NCI-H526 (cell line): ENCODE measurements around the gene NTNG2.

ENCODE experiments used
- DNase-seq, 2 experiments: peaks; one replicate each; lab custom pipeline; 2025; lab: John Stamatoyannopoulos, UW

The NTNG2 gene

DNA sequence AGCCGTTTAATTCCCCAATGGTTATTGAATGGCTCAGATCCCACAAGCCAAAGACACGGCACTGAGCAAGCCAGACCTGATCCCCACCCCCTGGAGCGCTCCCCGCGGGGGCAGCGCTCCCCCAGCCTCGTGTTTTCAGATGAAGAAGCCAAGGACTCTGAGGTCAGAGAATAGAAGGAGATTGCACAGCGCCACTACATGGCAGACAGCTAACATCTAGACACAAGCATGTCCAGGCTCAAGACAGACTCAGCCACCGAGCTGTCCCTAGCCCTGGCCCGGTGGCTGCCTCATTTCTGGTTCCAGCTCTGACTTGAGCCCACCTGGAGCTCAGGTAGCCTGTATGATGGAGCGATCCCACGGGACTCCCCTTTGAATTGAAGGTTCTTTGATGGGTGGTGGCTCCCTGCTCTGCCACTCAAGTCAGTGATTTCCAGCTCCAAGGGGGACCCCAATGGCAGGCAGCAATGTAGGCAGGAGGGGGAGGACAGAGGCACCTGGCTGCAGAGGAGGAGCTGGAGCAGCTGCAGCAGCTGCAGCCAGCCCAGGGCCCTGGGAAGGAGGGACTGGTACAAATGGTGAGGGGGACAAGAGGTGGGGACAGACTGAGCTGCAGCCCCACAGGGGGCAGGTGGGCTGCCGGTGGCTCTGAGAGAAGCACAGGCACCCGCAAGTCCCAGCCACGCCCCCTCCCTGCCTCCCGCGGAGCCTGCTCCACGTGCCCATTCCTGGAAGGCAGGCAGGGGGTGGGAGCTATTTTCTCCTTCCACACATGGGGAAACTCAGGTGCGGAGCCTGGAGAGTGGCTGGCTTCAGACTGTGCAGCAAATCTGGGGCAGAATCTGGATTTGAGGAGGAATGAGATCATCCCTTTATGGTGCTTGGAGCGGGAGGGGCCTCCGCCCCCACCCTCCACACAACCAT is 40.2 kb downstream of the NTNG2 start:
- DNase-seq, result no peak

DNA sequence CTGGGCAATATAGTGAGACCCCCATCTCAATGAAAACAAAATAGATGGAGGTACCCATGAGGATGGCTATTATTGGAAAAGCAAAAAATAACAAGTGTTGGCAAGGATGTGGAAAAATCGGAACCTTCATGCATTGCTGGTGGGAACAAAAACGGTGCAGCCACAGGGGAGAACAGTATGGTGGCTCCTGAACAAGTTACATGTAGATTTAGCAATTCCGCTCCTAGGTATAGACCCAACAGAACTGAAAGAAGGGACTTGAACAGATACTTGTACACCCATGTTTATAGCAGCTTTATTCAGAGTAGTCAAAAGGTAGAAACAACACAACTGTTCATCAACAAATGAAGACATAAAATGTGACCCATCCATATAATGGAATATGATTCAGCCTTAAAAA is 43.0 kb downstream of the NTNG2 start:
- DNase-seq, result no peak

DNA sequence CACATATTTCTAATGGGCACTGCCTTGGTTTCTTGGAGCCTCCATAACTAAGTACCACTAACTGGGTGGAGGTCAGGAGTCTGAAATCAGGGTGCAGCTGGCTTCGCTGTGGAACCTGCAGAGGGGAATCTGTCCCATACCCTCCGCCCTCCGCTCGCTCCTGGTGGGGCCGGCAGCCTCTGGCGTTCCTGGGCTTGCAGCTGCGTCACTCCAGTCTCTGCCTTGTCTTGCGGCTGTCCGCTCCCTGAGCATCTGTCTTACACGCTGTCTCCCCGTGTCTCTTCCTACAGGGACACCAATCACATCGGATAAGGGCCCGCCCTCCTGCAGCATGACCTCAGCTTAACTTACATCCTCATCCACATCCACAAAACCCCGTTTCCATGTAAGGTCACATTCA is 45.4 kb downstream of the NTNG2 start:
- no peak for DNase-seq

DNA sequence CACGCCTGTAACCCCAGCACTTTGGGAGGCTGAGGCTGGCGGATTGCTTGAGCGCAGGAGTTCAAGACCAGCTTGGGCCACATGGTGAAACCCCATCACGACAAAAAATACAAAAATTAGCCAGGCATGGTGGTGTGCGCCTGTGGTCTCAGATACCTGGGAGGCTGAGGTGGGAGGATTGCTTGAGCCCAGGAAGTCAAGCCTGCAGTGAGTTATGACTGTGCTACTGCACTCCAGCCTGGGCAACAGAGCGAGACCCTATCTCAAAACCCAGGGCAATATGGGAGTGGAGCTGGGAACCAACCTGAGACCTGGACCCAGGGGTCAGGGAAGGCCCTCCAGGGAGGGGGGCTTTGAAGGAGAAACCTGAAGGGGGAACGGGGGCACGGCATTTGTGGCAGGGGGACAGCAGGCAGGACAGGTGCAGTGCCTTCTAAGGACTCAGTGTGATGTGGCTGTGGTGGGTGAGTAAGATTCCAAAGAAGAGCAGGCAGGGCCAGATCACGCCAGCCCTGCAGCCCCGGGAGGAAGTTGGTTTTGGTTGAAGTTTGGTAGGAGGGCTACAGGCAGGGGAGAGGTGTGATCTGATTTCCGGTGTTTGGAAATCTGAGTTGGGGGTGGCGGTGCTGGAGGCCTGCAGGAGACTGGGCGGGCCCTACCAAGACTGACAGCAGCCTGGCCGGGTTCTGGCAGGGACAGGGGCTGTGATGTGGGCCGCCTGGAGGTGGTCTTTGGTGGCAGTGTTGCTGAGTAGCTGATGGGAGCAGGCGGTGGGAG is 46.2 kb downstream of the NTNG2 start:
- no peak for DNase-seq

DNA sequence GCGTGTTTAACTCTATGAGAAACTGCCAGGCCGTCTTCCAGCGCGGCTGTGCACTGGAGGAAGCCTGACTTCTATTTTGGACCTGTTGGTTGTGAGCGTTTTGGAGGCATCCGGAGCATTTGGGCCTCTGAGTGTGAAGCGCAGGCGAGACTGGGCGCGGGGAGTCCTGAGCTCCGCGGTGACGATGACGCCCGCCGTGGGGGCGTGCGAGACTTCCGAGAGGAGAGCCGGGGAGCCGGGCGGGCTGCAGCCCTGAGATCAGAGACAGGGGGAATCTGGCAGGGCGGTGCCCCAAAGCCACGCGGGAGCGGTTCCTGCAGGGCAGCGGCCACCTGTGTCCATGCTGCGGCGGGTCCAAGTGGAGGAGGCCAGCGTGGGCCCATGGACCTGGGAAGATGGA is 47.4 kb downstream of the NTNG2 start:
- DNase-seq, result no peak

DNA sequence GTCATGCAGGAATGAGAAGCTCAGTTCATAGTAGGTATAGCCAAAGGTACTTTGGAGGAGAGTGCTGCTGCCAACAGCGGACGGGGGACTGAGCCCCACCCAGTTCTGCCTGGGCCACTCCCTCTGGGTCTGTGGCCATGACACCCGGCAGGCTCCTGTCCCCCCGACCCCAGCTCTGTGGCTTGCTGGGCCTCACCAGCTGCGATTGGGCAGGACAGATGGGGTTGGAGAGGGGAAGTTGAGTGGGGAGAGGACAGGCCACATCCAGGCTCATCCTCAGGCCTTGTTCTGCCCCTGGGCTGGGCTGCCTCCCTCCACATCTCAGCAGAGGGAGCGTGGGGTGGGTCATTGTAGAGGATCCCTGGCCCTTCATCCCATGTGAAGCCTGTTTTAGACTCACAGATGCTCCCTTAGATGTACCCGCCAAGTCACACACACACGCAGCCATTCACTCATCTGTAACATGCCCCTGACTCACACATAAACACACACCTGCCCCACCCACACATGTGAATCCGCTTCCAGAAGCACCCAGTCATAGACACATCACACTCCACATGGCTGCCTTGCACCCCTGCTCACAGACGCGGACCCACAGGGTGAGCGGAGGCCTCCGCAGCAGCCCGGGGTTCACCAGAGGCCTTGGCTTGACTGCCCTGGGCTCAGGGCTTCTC is 48.8 kb downstream of the NTNG2 start:
- no peak for DNase-seq

DNA sequence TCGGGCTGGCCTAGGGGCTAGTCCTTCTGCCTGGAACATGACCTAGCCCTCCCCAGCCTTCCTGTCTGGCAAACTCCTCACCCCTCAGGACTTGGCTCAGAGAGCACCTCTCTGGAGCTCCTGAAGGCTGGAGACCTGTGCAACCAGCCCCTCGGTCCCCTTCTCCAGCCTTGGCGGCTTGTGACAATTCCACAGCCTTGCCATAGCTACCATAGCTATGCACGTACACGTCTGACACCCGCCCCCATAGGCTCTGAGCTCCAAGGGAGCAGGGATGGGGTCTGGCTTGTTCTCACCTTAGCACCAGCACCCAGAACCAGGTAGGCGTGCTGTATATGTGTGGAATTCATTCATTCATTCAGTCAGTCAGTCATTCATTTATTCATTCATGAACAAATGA is 49.7 kb downstream of the NTNG2 start:
- no peak for DNase-seq

DNA sequence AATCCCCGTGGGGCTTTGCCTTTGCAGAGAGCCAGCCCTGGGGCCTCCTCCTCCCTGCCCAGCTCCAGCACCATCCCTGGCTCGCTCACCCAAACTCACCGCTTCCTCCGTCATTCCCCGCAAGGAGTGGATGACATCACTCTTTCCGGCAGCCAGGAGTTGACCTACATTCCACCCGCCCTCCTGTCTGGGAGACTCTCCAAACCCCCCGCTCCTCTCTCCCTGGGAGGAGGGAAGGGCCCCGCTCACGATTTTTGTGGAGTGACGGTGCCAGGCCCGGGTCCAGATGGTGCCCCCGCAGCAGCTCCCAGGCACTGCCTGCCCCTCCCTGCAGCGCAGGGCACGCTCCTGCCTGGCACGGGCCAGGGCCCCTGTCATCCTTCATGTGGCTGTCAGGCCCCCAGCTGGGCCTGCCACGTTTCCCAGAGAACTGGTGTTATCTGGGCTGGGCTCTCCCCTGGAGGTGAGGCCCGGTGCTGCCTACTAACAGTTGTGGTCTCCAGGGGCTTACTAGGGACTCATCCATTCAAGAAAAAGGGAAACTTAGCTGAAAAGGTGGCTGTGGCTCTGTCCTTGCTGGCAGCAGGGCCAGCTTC is 52.3 kb downstream of the NTNG2 start:
- DNase-seq, result no peak

DNA sequence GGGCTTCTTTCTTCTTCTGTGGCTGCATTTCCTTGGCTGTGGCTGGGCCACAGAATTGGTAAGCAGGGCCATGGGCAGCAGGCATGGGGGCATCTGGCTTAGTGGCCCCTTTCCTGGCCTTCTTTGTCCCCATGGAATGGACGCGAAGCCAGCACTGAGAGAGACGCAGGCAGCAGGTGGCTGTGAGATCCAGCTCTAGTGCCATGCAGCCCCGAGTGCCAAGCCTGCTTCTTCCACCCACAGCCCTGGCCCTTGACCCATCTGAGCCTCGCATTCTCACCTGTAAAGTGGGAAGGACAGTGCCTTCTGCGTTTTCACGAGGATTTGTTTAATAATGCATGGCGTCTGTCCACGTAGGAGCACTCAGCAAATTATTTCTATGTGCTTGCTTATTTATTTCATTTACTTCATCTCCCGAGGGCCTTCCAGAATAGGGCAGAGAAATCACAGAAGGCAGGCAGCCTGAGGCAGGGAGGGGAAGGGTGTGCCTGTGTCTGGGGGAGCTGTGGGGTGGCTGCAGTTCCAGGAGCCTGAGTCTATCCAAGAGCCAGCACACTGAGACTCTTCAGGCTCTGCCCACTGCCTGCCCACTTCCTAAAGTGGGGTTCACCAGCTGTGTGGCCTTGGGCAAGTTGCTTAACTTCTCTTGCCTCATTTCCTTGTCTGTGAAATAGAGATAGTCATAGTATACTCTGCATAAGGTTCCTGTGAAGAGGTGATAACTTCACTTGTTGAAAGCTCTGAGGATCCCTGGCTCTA is 55.2 kb downstream of the NTNG2 start:
- no peak for DNase-seq

DNA sequence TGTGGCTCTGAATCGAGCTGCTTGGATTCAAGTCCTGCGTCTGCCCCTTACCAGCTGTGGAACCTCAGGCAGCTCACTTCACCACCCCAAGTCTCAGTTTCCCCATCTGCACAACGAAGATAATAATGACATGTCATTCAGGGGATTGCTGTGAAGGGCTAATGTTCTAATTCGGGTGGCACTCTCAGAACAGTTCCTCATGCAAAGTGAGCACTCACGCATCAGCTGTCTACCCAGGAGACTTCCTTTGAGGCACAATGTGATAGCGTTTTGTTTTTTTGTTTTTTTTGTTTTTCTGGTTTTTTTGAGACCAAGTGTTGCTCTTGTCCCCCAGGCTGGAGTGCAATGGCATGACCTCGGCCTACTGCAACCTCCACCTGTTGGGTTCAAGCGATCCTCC is 56.4 kb downstream of the NTNG2 start:
- DNase-seq, result no peak

DNA sequence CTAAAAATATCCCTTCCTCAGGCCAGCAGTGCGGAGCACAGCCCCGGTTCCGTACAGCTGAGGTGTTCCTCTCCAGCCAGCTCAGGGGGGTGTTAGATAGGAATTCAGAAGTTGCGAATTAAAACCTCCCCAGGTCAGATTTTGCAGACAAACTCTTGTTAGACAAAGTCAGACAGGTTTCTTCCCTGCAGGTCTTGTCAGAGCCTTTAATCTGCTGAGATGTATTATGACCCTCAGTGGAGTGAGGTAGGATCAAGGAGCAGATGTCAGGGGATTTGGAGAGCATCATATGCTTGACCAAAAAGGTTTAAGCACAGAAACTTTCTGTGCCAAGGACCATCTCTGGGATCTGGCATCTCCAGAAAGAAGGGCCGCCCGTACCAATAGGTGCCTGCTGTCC is 60.1 kb downstream of the NTNG2 start:
- DNase-seq, result no peak

DNA sequence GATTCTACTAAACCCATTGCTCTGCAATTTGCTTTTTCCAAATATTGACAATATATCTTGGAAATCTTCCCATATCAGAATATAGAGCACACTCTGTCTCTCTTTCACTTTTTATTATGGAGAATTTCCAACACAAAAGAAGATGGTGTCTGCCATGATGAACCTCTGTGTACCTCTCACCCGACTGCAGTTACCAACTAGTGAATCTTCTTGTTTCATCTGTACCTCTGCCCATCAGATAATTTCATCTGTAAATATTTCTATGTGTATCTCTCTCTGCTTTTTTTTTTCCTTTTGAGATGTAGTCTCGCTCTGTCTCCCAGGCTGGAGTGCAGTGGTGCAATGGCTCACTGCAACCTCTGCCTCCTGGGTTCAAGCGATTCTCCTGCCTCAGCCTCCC is 62.8 kb downstream of the NTNG2 start:
- no peak for DNase-seq

DNA sequence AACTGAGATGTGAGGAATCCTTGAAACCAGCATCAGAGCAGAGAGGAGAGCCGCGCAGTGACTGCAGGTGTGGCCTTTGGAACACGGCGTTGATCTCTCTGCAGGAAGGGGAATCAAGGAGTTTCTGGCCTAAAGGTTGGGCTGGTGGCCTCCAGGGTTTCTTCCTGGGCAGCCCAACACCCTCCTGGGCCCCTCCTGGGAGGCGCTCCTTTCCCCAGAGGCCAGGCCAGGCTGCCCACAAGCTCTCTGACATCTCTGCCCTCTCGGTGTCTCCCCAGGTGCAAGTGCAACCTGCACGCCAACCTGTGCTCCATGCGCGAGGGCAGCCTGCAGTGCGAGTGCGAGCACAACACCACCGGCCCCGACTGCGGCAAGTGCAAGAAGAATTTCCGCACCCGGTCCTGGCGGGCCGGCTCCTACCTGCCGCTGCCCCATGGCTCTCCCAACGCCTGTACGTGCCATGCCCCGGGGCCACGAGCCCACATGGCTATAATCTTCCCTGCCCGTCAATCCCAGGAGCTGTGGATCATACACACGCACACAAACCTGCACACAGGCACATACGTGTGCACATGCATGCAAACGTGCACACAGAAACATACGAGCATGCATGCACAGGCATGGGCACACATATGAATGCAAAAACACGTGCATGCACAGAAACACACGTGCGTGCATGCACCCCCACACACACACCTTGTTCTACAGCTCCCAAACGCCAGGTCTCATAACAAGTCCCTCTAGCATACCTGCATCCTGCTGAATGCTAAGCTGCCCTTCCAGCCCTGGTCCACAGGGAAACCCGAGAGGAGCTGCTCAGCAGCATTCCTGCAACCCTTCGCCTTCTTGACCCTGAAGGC is 64.9 kb downstream of the NTNG2 start:
- no peak for DNase-seq

DNA sequence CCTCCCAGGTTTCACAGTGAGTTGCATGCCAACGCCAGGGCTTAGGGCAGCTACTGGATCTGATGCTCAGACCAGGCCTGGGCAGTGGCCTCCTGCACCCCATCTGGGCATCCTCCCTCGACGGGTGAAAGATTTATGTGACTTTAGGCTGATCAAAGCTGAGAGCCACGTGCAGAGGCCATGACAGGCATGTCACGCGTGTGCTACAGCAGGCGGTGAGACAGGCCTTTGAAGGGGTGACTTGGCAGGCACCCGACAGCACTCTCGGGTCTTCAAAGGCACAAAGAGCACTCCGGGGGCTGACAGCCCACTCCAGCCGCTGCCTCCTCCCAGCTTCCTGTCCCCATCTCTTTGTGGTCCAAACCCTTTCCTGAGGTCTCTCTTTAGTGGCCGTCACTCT is 66.2 kb downstream of the NTNG2 start:
- no peak for DNase-seq

DNA sequence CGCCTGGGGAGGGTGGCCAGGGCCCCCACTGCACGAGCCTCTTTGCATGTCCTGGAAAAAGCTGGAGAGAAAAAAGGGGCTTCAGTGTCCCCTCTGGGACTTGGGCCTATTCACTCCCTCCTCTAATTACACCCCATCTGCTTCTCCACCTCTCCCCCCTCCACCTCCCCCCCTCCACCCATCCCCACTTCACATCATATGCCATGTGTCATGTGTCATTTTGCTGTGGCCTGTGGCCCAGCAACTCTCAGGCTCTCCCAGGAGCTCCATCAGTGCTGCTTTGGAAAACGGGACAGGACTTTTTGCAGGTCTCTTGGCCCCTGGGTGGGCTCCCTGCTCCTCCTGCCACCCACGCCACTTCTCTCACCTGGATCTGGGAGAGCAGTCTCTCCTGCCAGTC is 68.7 kb downstream of the NTNG2 start:
- no peak for DNase-seq

DNA sequence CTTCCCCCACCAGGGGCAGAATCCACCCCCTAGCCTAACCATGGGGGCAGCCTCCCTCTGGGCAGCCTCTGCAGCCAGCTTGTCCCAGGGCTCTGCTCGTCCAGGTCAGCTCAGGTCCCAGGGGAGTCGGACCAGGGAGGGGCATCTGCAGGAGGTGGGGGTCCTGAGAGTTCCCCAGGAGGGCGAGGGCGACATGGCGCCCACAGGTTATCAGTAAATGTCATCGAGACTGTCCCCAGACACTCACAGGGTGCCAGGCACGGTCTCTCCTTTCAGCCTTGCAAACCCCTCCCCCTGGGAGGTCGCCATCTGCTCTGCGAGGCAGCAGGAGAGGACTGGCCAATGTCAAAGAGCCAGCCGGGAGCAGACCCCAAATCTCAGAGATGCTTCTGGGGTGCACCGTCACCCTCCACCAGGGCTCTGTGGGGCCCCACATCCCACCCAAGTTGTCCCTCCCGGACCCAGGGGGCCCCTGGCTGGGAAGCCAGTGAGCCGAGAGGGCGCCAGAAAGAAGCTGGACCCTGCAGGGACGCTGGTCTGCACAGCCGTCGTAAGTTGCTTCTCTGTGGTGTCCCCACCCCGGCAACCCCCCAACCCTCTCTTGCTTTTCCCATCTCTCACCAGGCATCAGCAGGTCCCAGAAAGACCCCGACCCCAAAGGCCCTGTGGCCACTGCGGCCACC is 69.3 kb downstream of the NTNG2 start:
- no peak for DNase-seq

DNA sequence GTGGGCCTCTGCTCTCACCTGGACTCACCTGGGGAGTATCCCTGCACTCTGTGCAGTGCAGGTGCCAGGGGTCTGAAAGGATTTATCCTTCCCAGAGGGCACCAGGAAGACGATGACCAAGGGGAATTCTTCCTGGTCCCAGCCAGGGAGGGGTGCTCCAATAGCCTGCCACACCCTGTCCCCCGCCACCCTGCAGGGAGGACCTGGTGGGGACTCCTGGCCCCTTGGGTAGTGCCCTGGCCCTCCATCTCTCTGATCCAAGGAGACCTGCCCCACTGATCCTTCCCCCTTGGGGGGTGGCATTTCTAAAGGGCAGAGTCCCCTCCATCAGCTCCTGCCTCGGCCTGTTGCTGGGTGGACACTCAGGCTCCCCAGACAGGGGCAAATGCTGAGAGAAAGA is 70.7 kb downstream of the NTNG2 start:
- DNase-seq, result no peak

DNA sequence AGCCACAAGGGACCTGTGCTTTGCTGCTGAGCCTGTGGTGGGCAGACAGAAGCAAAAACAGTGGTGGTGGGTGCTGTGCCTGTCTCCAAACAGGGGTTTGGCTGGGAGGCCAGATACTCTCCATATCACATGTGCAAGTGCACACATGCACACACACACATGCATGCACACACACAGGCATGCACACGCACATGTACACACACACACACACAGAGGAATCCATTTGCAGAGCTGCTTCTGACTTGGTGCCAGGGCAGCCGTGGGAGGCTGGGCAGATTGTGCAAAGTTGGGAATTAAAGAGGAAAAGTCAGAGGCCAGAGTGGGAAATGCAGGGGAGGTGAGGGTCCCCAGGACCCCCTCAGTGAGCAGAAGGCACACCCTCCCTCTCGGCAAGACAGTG is 71.3 kb downstream of the NTNG2 start:
- DNase-seq, result no peak

DNA sequence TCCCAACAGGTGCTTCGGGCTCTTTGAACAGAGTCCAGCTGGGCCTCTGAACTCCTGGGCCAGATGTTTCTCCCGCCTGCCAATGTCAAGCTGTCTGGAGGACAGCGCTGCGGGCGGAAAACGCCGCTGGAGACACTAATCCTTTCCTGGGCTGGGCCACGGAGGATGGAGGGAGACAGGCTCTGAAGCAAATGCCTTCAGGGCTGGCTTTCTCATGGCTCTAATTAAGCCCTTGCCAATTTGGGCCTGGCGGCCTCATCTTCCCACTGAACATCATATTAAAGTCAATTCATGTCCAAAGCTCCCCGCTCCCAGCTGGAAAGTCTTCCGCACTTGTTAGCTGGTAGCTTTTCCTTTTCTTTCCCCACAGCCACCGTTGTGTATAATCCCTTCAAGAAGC is 72.7 kb downstream of the NTNG2 start:
- no peak for DNase-seq

DNA sequence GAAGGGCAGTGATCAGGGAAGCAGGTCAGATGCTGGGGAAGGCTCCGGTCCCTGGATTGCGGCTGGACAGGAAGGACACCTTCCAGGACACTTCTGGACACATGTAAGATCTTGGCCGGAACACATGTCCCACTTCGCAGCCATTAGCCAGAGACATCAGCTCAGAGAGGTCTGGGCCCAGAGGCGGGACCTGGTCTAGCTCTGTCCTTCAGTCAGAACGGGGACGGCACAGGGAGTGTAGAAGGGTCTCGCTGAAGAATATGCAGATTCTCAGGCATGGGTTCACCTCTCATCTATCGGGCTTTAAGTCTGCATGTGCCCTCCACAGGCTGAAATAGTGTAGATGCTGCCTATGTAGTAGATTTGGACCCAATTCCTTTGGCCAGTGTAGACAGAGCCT is 73.3 kb downstream of the NTNG2 start:
- no peak for DNase-seq
